ENCODE measurements around the gene LRP6. TPM values are rescaled to one million over a fixed set of nuclear protein-coding genes. Genes with fewer than 3 reads are reported as not detected.

The LRP6 gene
- total RNA-seq, 1 experiment from 2014 or later = 62.4 TPM

GRCh38 chr12:12267742-12268200 is 927 bp upstream of the LRP6 start:
- Histone ChIP-seq H4K5ac (ENCODE audit: insufficient read length, low read depth, low read length) (no peak overlapping the region), H3K79me2 (ENCODE audit: insufficient read depth, low read length) (peaks cover 27% of the 10 kb centered on the region), H3K23me2 (ENCODE audit: insufficient read length, low read depth, low read length, poor library complexity, severe bottlenecking) (peaks cover 13% of the 10 kb centered on the region), H3K27me3 (ENCODE audit: insufficient read depth, low read length) (no peaks in the 10 kb centered on the region), H3K9ac (ENCODE audit: extremely low read depth, insufficient read length, low read length) (peak overlapping the region; percentile 88), H3K27ac (ENCODE audit: insufficient read length, low read depth, low read length) (no peak overlapping the region), H2BK15ac (ENCODE audit: low read depth, low read length) (no peak overlapping the region), H2BK12ac (ENCODE audit: insufficient read length, low read depth, low read length) (no peak overlapping the region), H4K20me1 (ENCODE audit: control insufficient read depth, insufficient read depth, insufficient read length) (no peaks in the 10 kb centered on the region), H3K79me1 (ENCODE audit: insufficient read depth, low read depth, low read length, poor library complexity, severe bottlenecking) (no peaks in the 10 kb centered on the region), H3K9me3 (ENCODE audit: control insufficient read depth, low read depth, low read length) (no peaks in the 10 kb centered on the region), H3T11ph (ENCODE audit: low read length) (no peak overlapping the region), H2AK5ac (ENCODE audit: insufficient read length, low read length) (no peak overlapping the region), H4K91ac (ENCODE audit: insufficient read length, low read depth, low read length) (no peak overlapping the region), H3K14ac (ENCODE audit: insufficient read depth, low read length) (no peak overlapping the region), H3K4me2 (ENCODE audit: insufficient read depth, insufficient read length, low read length) (peak overlapping the region; percentile 87), H2BK120ac (ENCODE audit: low read depth, low read length, poor library complexity, severe bottlenecking) (no peak overlapping the region), H3K23ac (ENCODE audit: insufficient read length, low read depth, low read length) (no peak overlapping the region), H3K4ac (ENCODE audit: low read depth, low read length) (no peak overlapping the region), H2AFZ (ENCODE audit: low read length) (no peak overlapping the region), H3K4me1 (ENCODE audit: insufficient read depth, low read length) (no peaks in the 10 kb centered on the region), H3K18ac (ENCODE audit: insufficient read length, low read depth, low read length) (no peak overlapping the region), H4K8ac (replicated peaks; ENCODE audit: insufficient read length, low read depth, low read length) (no peak overlapping the region), H2BK5ac (ENCODE audit: insufficient read length, low read length) (no peak overlapping the region), H3K56ac (ENCODE audit: insufficient read length, low read depth, low read length) (no peak overlapping the region), H2BK20ac (ENCODE audit: low read depth, low read length, poor library complexity, severe bottlenecking) (no peak overlapping the region)
- no CpG with 5 or more reads among the region's 6 CpGs for WGBS (ENCODE audit: extremely low coverage, insufficient read length, low lambda C conversion rate)
- Mint-ChIP-seq H3K27ac (peak overlapping the region; percentile 100; a peak in 6 of 7 replicates), H3K36me3 (ENCODE audit: insufficient read depth in 1 of 3, low read depth in 3 of 3) (peaks cover 2 to 10% (median 4%) of the 10 kb centered on the region in 3 experiments; a peak in 4 of 7 replicates), H3K9me3 (no peaks in the 10 kb centered on the region), H3K4me3 (peak overlapping the region; percentile 90 to 94), H3K4me1 (peaks cover 38 to 40% of the 10 kb centered on the region in 2 experiments), H3K27me3 (ENCODE audit: low read depth) (no peaks in the 10 kb centered on the region)
- peak; percentile 67 for DNase-seq
- TF ChIP-seq CTCF (conservative IDR thresholded peaks at IDR 0.05) = no peak
